Measurements from ENCODE around the gene NELFA.

The NELFA gene

DNA sequence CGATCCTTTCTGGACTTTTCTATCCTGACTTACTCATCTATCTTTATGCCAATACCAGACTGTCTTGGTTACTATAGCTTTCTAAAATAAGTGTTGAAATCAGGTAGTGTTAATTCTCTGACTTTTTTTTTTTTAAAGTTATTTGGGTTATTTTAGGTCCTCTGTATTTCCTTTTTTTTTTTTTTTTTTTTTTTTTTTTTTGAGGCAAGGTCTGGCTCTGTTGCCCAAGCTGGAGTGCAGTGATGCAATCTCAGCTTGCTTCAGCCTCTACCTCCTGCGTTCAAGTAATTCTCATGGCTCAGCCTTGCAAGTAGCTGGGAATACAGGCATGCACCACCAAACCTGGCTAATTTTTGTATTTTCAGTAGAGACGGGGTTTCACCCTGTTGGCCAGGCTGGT is 2.8 kb upstream of the NELFA start:
- no peak for ATAC-seq
- no peak for TF ChIP-seq ARNTL (CRISPR knock-in tag; IDR thresholded peaks at IDR 0.05; ENCODE audit: borderline replicate concordance, low read depth)
- TF ChIP-seq BACH2 (CRISPR knock-in tag; IDR thresholded peaks at IDR 0.05; ENCODE audit: borderline replicate concordance), result no peak
- TF ChIP-seq RARB (CRISPR knock-in tag; IDR thresholded peaks at IDR 0.05), result no peak
- TF ChIP-seq, protein P1, sequence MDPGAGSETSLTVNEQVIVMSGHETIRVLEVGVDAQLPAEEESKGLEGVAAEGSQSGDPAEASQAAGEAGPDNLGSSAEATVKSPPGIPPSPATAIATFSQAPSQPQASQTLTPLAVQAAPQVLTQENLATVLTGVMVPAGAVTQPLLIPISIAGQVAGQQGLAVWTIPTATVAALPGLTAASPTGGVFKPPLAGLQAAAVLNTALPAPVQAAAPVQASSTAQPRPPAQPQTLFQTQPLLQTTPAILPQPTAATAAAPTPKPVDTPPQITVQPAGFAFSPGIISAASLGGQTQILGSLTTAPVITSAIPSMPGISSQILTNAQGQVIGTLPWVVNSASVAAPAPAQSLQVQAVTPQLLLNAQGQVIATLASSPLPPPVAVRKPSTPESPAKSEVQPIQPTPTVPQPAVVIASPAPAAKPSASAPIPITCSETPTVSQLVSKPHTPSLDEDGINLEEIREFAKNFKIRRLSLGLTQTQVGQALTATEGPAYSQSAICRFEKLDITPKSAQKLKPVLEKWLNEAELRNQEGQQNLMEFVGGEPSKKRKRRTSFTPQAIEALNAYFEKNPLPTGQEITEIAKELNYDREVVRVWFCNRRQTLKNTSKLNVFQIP (CRISPR knock-in tag; IDR thresholded peaks at IDR 0.05; ENCODE audit: borderline replicate concordance, low read depth), result no peak

DNA sequence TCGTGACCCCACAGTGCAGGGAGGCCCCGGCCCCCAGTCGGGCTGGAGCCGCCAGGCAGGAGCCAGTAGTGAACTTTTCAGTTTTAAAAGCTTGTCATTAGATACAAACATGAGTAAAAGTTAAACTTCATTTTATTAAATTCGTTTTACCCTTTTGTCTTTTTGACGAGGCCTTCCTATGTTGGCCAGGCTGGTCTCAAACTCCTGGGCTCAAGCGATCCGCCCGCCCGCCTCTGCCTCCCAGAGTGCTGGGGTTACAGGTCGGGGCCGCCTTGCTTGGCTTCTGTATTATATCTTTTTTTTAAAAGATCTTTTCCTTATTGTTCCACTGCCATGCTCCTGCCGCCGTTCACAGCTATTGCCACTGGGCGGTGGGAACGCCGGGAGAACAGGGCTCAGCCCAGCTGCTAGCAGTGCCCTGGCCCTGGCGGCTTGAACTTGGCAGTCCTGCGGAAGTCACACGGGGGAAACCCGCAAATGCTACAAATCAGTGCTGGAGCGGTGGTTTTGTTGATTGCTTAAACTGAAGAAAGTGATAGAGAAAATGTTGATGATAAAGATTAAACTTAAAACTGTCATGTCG is 968 bp upstream of the NELFA start:
- TF ChIP-seq TCF4 (CRISPR knock-in tag; IDR thresholded peaks at IDR 0.05; ENCODE audit: borderline replicate concordance), result 0 out of 2 replicates have a peak, but pooled peaks have one; percentile 13
- TF ChIP-seq, protein P2, sequence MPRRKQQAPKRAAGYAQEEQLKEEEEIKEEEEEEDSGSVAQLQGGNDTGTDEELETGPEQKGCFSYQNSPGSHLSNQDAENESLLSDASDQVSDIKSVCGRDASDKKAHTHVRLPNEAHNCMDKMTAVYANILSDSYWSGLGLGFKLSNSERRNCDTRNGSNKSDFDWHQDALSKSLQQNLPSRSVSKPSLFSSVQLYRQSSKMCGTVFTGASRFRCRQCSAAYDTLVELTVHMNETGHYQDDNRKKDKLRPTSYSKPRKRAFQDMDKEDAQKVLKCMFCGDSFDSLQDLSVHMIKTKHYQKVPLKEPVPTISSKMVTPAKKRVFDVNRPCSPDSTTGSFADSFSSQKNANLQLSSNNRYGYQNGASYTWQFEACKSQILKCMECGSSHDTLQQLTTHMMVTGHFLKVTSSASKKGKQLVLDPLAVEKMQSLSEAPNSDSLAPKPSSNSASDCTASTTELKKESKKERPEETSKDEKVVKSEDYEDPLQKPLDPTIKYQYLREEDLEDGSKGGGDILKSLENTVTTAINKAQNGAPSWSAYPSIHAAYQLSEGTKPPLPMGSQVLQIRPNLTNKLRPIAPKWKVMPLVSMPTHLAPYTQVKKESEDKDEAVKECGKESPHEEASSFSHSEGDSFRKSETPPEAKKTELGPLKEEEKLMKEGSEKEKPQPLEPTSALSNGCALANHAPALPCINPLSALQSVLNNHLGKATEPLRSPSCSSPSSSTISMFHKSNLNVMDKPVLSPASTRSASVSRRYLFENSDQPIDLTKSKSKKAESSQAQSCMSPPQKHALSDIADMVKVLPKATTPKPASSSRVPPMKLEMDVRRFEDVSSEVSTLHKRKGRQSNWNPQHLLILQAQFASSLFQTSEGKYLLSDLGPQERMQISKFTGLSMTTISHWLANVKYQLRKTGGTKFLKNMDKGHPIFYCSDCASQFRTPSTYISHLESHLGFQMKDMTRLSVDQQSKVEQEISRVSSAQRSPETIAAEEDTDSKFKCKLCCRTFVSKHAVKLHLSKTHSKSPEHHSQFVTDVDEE (CRISPR knock-in tag; IDR thresholded peaks at IDR 0.05), result no peak
- peak; percentile 65 for ATAC-seq

DNA sequence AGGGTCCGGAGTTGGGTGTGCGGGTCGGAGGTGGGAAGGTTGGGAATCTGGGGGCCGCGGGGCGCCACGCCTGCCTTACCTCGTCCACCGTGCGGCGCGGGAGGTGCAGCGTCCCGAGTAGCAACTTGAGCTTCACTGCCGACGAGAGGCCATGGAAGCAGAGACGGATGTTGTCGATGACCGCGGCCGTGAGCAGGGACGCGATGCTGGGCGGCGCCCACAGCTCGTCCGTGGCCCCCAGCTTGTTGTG is 178 bp downstream of the NELFA start:
- TF ChIP-seq ZNF8 (CRISPR knock-in tag; IDR thresholded peaks at IDR 0.05) (no peak), ZFP3 (CRISPR knock-in tag; IDR thresholded peaks at IDR 0.05) (no peak), BACH2 (CRISPR knock-in tag; IDR thresholded peaks at IDR 0.05; ENCODE audit: borderline replicate concordance) (no peak), TOX (CRISPR knock-in tag; IDR thresholded peaks at IDR 0.05; ENCODE audit: borderline replicate concordance) (no peak), RARB (CRISPR knock-in tag; IDR thresholded peaks at IDR 0.05) (no peak), ESRRG (CRISPR knock-in tag; IDR thresholded peaks at IDR 0.05) (no peak), GLIS3 (CRISPR knock-in tag; IDR thresholded peaks at IDR 0.05) (no peak), ZC3H10 (CRISPR knock-in tag; IDR thresholded peaks at IDR 0.05) (no peak), PPARA (CRISPR knock-in tag; IDR thresholded peaks at IDR 0.05; ENCODE audit: borderline replicate concordance) (no peak), ARNTL (CRISPR knock-in tag; IDR thresholded peaks at IDR 0.05; ENCODE audit: borderline replicate concordance, low read depth) (no peak), ZNF70 (CRISPR knock-in tag; IDR thresholded peaks at IDR 0.05) (no peak), OSR1 (CRISPR knock-in tag; IDR thresholded peaks at IDR 0.05) (no peak), TCF4 (CRISPR knock-in tag; IDR thresholded peaks at IDR 0.05; ENCODE audit: borderline replicate concordance) (no peak), ZNF565 (CRISPR knock-in tag; conservative IDR thresholded peaks at IDR 0.05; ENCODE audit: low read depth) (no peak), SNAI2 (CRISPR knock-in tag; IDR thresholded peaks at IDR 0.05) (no peak)
- TF ChIP-seq, protein P1 (CRISPR knock-in tag; IDR thresholded peaks at IDR 0.05; ENCODE audit: borderline replicate concordance, low read depth), result no peak
- peak; percentile 54 for ATAC-seq

DNA sequence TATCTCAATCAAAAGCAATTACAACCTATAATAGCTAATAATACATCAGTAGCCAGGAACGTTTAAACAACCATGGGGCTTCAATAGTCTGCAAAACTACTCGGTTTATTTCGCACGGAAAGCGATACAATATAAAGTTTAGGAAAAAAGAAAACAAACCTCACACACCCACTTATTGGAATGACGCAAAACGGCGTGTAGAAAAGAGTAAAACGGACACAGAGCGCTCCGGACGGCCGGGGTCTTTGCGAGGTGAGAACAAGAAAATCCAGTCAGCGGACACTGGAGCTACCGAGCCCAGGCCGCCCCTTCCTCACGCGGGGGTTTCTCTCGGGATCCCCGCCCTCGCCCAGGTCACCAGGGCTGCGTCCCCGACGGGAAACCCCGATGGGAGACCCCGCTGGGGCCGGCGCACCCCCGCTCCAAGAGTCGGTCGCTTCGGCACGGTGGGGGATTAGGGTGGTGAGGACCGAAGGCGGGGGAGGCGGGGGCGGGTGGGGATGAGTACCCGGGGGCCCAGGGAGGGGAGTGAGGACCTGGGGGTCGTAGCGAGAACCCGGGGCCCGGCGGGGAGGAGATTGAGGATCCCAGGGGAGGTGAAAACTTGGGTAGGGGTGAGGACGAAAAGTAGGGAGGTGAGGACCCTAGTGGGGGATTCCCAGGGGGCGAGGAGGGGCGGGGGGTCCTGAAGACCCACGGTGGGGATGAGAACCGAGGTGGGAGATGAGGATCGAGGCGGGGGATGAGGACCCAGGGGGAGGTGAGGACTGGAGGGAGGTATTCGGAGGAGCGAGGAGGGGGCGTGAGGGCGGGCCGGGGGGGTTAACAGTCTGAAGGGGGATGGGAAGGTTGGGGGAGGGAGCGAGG is 737 bp downstream of the NELFA start:
- ATAC-seq, result no peak
- no peak for TF ChIP-seq ZC3H10 (CRISPR knock-in tag; IDR thresholded peaks at IDR 0.05)
- no peak for TF ChIP-seq ESRRG (CRISPR knock-in tag; IDR thresholded peaks at IDR 0.05)

DNA sequence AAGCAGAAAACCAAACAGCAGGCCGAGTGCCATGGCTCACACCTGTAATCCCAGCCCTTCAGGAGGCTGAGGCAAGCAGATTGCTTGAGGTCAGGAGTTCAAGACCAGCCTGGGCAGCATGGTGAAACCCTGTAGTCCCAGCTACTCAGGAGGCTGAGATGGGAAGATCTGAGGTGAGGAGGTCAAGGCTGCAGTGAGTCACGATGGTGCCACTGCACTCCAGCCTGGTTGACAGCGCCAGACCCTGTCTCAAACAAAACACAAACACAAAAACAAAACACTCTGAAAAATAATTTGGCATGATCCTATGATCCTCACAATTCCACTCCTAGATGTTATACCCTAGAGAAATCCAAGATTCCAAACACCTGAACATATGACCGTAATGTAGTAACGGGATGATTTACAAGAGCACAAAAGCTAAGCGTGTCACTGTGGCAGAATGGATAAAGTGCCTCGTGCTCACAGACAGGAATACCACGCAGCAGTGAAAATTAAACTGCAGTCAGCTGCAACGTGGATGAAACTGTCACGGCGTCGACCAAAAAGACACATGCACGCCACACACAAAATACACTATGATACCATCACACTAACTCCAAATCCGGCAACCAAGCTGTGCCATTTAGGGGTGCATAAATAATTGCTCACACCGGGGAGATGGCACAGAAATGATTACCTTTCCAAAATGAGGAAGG is 1.7 kb downstream of the NELFA start:
- ATAC-seq, result no peak
- TF ChIP-seq GLIS3 (CRISPR knock-in tag; IDR thresholded peaks at IDR 0.05) (no peak), ZFP3 (CRISPR knock-in tag; IDR thresholded peaks at IDR 0.05) (no peak), ISL1 (CRISPR knock-in tag; IDR thresholded peaks at IDR 0.05) (no peak), ARNTL (CRISPR knock-in tag; IDR thresholded peaks at IDR 0.05; ENCODE audit: borderline replicate concordance, low read depth) (no peak), ZNF565 (CRISPR knock-in tag; conservative IDR thresholded peaks at IDR 0.05; ENCODE audit: low read depth) (no peak)
- TF ChIP-seq, protein P1 (CRISPR knock-in tag; IDR thresholded peaks at IDR 0.05; ENCODE audit: borderline replicate concordance, low read depth), result no peak
- TF ChIP-seq, protein P3, sequence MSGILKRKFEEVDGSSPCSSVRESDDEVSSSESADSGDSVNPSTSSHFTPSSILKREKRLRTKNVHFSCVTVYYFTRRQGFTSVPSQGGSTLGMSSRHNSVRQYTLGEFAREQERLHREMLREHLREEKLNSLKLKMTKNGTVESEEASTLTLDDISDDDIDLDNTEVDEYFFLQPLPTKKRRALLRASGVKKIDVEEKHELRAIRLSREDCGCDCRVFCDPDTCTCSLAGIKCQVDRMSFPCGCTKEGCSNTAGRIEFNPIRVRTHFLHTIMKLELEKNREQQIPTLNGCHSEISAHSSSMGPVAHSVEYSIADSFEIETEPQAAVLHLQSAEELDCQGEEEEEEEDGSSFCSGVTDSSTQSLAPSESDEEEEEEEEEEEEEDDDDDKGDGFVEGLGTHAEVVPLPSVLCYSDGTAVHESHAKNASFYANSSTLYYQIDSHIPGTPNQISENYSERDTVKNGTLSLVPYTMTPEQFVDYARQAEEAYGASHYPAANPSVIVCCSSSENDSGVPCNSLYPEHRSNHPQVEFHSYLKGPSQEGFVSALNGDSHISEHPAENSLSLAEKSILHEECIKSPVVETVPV (CRISPR knock-in tag; IDR thresholded peaks at IDR 0.05), result no peak
